Measurements from ENCODE around the gene ECHS1.

ECHS1 gene

DNA sequence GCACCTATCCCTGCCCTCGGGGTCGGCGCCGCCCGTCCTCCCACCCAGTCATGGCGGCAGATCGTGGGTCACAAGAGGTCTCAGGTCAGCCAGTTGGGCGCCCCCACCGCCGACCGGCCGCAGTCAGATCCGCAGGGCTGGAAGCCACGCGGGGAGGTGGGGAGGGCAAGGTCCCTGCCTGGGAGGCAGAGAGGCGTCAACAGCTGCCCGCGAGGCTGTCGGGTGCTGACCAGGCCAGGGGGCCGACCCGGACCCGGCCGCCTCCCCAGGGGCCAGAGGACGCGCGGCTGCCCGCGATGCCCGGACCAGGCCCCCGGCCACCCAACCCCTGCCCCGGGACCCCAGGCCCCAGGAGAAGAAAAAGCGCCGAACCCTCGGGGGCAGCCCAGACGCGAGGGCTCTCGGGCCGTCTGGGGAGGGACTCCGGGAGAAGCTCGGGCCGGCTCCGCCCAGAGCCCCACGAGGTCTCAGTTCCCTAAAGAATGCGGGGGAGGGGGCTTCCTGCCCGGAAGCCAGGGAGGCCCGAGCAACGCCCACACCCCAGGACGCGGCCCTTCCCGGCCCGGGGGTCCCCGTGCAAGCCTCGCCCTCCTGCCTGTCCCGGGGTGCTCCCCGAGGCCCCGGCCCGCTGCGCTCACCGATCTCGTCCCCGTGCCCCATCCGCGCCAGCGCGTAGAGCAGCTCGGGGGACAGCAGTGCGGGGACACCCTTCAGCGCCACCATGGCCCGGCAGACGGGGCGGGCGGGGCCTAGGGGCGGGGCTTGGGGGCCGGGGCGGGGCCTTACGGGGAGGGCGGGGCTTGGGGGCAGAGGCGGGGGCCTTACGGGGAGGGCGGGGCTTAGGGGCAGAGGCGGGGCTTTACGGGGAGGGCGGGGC lies 15.6 kb downstream of the ECHS1 start, which contains the start of gene FUOM:
Gene FUOM (minus strand): TSS at position 735 of the 877 bp plus-strand sequence. CDS start 12 bp downstream, at position 723.
- peak; percentile 90 to 91 for DNase-seq

DNA sequence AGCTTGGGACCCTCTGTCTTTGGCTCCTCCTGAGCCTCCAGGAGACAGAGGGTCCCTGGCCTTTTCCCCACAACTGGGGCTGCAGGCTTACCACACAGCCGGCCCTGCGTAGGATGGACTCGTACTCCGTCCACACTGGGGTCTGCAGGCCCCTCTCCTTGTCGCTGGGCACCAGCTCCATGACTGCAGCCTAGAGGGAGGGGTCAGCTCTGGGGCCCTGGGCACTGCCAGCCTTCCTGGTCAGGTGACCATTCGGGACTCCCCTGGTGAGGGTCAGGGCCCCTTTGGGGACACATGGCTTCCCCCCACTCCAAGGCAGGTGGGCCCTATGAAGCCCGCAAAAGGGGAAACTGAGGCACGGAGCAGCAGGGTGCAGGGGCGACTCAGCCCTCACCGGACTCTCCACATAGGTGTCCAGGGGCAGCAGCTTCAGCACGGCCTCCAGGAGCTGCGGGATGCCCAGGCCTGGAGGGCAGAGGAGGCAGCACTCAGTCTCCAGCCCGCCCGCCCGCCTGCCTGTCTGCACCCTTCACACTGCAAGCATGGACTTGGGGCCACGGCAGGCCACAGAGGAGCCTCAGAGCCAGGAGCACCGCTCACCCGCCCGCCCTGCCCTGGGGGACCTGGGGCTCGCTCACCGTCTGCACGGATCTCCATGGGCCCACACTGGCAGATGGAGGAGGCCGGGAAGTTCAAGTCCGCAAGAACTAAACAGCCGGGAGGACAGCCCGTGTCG lies 16.4 kb downstream of the ECHS1 start:
- DNase-seq, result no peak

DNA sequence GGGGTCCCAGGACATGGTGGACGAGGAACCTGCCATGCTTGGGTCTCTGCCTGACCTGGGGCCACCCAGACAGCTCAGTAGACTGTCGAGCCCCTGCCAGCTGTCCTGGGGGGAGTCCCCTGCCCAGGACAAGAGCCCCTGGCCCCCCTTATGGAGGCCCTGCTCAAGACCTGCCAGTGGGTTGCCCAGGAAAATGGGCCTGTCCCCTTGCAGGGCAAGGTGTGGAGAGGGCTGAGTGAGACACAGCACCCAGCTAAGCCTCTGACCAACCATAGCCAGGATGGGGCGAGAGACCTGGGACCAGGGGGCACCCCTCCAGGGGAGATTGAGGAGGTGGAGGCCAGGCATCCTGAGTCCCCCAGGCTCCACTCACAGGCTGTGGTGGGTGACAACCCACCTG lies 17.2 kb downstream of the ECHS1 start:
- no peak for DNase-seq

DNA sequence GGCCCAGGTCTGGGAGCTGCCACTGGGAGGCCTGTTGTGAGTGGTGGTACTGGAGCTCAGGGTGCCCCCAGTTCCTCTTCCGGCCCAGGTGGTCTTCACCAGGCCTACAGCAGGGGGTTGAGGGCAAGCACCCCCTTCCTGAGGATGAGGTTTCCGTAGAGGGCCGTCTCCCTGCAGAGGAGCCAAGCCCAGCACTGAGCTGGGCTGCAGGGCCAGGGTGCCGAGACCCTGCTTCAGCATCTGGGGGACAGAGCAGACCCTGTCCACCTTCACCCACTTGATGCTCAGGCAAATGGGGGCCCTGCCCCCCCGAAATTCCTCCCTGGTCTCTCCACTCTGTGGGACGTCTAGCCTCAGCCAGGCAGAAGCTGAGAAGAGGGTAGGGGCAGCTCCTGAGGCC lies 17.9 kb downstream of the ECHS1 start:
- DNase-seq, result no peak

DNA sequence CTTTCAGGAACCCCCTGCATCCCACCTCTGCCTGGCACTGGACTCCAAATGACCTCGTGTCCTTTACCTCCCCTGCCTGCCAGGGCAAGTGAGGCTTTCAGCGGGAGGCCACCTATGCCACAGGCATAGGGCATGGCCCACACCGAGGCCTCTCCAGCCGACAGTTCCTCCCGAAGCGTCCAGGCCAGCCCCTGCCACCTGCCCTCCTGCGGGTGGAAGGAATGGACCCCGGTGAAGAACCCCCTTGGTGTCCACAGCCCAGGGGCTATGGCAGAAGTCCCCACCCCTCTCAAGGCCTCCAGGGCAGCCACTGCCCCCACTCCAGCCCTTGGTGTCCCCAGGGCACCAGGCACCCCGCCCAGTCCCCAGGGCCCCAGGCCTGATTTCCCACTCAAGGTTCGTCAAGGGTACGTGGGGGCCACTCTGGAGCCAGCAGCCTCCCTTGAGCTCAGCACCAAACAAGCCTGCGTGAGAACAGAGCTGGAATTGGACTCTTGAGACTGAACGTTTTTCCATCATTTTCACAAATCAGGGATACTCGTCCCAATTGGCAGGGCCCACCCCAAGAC lies 18.4 kb downstream of the ECHS1 start:
- DNase-seq, result no peak

DNA sequence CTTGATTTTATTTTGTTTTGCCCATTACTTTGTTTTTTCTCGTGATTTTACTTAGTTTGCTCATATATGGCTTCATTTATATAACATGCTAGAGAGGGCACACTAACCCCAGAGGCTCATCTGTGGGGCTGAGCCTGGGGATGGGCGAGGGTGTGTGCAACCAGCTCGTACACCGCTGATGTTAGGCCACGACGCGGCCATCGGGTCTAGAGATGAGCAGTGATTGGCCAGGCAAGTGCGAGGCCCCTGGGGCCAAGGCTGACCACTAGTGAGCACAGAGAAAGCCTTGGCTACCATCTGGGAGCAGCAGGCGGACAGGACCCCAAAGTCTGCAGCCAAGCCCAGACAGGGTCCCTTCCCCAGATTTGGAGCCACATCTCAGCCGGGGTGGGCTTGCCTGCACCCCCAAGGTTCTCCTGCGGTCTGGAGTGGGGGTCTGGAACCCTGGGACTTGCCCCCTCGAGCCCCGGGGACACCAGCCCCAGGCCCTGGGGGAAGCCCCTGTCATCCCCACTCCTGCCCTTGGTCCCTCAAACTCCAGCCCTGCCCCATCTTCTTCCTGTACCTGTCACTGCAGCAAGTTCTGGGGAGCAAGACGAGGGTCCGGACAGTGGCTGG lies 19.1 kb downstream of the ECHS1 start:
- no peak for DNase-seq

DNA sequence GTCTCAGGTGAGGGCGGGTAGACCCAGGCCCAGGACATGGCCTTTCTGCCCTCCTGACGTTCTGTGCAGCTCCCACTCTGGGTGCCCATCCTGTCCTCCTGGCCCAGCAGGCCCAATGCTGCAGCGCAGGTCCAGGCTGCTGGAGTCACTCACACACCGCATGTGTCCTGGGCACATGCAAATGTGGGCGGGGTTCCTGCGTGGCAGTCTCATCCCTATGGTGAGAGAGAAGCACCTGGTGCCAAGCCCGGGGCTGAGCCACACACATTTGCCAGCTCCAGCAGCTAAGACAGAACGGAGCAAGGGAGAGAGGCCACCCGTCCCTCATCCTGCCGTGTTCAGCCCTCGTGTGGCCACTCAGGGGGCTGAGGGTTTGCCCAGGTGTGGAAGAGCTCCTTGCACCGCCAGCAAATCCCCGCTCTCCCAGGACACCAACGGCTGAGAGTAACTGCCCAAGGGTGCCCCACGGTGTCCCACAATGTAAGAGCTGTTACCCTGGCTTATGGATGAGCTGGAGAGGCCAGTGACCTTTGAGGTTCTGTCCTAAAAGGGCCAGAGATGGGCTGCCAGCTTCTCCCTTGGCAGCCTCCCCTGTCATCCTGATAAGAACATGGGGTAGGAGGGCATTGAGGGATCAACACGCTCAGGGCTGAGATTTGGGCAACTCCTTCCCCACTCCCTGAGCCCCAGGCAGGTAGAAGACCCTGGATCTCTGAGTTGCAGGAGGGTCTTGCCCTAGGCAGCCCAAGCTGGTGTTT lies 19.8 kb downstream of the ECHS1 start:
- no peak for DNase-seq

DNA sequence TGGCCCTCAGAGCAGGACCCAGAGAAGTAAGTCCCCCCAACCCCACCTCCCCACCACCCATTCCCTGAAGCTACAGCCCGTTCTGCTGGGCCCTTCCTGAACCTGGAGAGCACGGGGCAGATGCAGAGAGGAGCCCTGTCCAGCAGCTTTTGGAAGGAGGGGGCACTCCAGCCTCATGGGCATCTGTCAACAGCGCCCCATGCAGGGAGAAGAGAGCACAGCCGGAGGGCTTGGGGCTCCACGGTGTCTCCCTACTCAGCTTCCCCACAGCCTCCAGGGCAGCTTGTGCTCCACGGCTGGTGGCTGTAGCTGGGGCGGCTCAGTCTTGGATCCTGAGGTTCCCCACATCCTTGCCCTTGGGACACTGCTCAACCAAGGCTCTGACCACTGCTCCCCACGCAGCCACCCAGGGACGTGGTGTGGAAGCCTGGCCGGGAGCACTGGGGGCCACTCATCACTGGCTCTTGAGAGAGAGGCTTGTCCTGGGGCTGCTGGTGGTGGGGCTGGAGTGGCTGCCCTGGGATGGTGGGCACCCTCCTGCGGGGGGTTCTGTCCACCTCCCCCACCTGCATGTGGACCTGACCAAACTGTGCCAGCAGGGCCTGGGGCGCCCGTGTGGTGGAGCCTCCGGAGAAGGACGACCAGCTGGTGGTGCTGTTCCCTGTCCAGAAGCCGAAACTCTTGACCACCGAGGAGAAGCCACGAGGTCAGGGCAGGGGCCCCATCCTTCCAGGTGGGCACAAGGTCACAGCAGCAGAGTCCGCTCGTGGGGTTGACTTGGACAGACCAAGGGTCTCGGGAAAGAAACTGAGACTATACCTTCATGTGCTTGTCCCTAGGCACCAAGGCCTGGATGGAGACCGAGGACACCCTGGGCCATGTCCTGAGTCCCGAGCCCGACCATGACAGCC lies 21.5 kb downstream of the ECHS1 start:
- DNase-seq, result no peak

DNA sequence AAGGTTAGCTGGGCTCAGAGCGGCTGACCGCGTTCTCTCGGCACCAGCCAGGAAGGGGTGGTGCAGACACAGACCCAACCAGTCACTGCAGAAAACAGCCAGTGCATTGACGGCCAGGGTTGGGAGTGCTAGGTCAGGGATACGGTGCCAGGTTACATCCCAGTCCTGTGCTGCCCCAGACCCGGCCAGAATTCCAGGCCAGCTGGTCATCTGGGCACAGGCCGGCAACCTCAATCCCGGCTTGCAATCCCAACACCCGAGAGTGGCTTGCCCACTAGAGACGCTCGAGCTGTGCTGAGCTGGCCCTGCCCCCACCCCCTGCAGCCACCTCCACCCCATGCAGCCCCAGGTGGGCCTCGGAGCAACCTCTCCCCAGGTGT lies 22.2 kb downstream of the ECHS1 start:
- DNase-seq, result no peak

DNA sequence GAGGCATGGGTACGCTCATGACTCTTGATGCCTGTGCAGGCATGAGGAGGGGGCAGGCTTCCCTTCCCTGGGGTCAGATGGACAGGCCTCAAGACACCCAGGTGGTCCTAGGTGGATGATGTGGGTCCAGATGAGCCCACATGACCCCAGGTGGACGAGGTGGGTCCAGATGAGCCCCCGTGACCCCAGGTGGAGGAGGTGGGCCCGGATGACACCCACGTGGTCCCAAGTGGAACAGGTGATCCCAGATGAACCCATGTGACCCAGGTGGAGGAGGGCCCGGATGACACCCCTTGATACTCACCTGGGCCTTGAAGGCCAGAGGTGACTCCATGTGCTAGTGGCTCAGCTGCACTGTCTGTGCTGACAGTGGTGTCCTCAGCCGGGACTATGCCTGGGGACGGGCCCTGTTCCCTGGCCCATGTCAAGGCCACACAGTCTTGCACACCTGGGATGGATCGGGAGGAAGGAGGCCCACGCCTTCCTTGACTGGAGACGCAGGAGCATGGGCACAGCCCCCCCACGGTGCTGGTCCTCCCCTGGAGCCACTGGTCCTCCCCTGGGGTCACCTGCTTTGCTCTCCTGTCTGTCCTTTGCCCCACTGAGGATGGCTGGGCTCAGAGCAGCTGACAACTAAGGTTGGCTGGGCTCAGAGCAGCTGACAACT lies 22.7 kb downstream of the ECHS1 start:
- DNase-seq, result no peak

DNA sequence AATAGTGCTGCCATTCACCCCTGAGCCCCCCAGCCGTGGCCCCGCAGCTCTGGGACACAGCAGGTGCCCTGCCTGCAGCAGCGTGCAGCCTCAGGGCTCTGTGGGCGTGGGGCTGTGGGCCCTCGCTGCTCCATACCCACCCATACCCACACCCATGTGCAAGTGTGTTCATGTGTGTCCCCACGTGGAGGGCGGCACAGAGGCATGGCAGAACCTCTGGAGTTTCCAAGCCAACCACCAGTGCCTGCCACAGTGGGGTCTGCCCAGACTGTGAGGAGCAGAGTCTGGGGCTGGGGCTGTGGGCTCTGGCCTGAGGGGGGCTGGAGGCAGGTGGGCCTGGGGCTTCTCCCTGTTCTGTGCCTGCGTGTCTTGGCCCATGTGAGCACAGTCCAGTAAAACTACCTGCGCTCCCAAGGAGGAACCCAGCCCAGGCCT lies 23.6 kb downstream of the ECHS1 start:
- DNase-seq, result no peak

DNA sequence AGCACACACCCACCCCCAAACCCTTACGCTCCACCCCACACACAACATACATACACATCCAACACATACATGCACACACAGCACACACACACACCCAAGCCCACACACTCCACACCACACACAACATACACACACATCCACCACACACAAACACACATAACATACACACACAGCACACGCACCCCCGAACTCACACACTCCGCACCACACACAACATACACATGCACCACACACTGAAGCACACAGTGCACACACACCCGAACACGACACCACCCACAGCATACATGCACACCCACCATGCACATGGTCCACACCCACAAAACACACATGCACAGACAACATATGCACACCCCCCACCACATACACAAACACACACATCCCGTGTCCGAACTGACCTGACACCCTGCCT lies 24.0 kb downstream of the ECHS1 start:
- DNase-seq, result no peak

DNA sequence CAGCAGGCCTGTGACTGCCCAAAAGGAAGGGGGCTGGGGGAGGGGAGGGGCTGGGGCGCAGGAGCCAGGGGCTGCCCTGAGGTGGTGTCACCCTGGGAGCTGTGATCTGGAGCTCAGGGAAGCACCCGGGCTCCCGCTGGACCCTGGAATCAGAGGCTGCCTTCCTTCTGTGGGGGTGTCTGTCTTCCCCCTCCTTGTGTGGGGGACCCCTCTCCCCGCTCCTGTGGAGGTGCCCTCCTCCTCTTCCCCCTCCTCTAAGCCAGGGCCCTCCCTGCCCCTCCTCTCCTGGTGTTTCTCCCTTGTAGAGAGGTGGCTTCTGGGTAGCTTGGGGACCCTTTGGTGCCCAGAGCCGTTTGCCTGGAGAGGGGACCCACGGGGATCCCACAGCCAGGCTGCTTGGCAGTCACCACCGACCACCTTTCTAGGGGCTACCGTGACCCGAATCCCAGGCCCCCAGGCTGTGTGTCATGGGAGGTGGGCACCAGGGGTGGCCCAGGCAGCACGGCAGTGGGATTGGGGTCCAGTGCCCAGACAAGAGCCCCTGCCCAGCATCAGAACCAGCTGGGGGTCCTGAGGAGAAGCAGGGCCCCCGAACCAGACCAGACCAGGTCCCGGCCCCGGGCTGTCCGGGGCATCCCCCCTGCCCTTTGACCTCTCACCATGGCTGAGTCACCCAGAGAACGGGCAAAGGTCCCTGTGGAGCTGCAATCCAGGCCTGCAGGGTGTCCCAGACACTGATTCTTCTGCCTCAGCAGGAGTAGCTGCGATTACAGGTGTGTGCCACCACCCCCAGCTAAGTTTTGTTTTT lies 25.2 kb downstream of the ECHS1 start:
- DNase-seq, result no peak

DNA sequence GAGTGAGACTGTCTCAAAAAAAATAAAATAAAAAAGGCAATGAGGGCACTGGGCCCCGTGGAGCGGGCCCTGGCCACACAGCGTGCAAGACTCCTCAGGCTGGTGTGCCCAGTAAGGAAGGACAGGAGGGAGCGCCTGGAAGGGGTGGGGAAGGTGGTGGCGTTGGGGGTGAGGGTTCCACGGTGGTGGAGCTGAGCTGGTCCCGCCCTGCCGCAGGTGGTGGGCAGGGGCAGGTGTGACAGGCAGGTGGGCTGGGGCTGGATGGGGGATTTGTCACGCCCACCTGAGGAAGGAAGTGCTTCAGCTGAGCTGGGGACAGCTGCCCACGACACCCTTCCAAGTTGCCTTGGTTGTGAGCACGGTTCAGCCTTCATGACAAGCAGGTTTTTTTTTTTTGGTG lies 26.7 kb downstream of the ECHS1 start:
- no peak for DNase-seq

DNA sequence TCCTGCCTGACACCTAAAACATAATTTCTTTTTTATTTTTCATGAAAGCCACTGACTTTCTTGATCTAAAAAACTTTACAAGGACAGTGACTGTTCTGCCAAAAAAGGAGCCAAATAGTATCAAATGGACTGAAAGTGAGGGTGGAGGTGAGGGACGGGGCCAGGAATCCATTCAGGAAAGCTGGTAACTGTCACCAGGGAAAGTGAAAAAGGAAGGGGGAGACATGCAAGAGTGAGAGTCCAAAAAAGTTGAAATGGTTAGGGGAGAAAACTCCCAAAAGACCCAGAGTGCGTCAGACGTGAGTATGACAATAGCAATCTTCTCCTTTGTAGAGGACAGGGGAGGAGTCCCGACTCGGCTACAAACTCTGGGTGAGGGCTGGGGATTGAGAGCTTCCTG lies 28.9 kb downstream of the ECHS1 start:
- no peak for DNase-seq

DNA sequence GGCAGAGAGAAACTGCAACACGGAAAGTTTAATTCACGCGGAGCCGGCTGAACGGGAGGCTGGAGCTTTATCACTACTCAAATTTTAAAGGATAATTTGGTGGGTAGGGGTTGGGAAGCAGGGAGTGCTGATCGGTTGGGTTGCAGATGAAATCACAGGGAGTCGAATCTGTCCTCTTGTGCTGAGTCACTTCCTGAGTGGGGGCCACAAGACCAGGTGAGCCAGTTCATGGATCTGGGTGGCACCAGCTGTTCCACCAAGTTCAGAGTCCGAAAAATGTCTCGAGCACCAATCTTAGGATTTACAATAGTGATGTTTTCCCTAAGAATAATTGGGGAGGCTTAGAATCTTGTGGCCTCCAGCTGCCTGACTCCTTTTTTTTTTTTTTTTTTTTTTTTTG lies 29.6 kb downstream of the ECHS1 start:
- DNase-seq, result no peak

DNA sequence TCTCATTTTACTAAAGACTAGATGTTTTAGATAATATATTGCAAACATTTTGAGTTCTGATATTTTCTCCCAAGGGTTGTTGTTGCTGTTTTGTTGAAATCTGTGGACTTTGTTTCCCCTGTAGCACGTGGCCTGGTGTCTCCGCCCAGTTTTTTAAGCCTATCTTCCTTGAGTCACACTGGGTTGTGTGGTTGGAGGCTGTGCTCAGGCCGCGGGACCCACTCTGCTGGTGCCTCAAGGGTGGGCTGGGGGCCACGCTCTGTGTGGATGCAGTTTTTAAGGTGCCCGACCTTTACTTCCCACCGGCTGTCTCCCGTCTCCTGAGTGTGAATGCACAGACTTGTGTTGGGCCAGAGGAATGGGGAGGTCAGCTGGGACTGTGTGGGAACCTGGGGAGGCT lies 30.2 kb downstream of the ECHS1 start:
- no peak for DNase-seq

DNA sequence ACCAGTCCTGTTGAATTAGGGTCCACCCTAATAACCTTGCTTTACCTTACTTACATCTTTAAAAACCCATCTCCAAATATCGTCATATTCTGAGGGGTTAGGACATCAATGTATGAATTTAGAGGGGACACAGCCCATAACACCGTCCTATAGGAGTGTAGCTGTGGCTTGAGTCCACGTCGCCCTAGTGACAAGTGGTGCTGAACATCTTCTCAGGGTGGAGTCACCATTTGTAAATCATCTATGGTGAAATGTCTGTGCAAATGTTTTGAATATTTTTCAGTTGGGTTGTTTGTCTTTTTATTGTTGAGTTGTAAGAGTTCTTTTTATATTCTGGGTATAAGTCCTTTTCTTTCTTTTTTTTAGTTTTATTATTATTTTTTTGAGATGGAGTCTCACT lies 31.2 kb downstream of the ECHS1 start:
- DNase-seq, result no peak

DNA sequence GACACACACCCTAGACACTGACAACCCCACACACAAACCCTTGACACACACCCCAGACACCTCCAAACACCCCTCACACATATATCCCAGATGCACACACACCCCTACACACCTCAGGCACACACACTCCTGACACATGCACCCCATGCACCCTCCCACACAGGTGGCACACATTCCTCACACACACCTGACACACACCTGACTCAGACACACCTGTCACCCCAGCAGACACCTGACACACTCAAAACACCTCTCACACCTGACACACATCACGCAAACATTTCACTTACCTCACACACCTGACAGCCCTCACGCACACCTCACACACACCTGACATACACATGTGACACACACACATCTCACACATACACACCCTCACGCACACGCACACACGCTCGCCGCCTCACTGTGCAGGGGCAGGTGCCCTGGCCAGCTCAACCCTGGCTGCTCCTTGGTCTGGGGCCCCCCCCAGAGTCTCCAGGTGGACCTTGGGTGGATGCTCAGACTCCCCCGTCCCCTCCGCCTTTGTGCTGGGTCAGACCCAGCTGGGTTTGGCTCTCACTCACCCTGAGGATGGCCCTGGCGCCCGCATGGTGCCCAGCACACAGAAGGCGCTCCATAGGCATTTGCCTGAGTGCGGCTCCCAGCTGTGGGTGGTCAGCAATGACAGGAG lies 33.3 kb downstream of the ECHS1 start:
- no peak for DNase-seq
